GM10266 (cell line): Measurements from ENCODE around the gene PSMC1.

Experiments
- DNase-seq: peaks from one replicate; pipeline ENCODE4 v3.0.0; 2012; ENCODE audit errors: extremely low spot score
- CTCF ChIP-seq: IDR thresholded peaks from 2 replicates; pipeline ENCODE4 v1.5.1; 2012; ENCODE audit warnings: mild to moderate bottlenecking, low read depth; ENCODE audit not compliant: control insufficient read depth, insufficient read depth; ENCODE audit errors: missing control alignments

PSMC1 gene

GRCh38 chr14:90319173-90319572 lies 62.8 kb downstream of the PSMC1 start:
- no peak for DNase-seq
- TF ChIP-seq CTCF: no peak

DNA sequence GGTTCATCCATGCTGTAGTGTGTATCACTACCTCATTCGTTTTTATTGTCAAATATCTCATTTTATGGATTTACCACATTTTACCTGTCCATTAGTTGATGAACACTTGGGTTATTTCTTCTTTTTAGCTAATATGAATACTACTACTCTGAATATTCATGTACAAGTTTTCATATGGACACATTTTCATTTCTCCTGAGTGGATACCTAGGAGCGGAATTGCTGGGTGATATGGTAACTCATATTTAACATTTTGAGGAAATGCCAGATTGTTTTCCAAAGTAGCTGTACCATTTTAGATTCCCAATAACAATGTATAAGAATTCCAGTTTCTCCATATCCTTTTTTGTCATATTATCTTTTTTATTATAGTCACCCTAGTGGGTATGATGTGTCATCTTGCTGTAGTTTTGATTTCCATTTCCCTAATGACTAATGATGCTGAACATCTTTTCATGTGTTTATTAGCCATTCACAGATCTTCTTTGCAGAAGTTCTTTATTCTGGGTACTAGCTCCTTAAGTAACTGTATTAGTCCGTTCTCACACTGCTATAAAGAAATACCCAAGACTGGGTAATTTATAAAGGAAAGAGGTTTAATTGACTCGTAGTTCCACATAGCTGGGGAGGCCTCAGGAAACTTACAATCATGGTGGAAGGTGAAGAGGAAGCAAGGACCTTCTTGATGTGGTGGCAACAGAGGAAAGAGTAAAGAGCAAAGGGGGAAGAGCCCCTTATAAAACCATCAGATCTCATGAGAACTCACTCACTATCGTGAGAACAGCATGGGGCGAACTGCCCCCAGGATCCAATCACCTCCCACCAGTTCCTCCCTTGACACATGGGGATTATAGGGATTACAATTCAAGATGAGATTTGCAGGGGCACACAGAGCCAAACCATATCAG lies 63.5 kb downstream of the PSMC1 start:
- no peak for TF ChIP-seq CTCF
- DNase-seq: no peak

- TF ChIP-seq CTCF: no peak
- DNase-seq: no peak
These were observed 65.5 kb downstream of the PSMC1 start for GRCh38 chr14:90321891-90322290.
